GM18519 (cell line): ENCODE results near the gene RANBP2.
A peak's percentile ranks its signal among the peaks of the same experiment; 100 is the strongest.
"Not testable (repeated sequence)": the region's sequence is repeated elsewhere in the genome, so short reads cannot be mapped to it uniquely, and the experiment has no call there.

ENCODE experiments used
- ATAC-seq: cut with Tn5 transposase; IDR thresholded peaks from one replicate; pipeline ENCODE4 v1.9.1; 2021; ENCODE audit warnings: mild to moderate bottlenecking, moderate library complexity; ENCODE audit not compliant: unreplicated experiment, low FRiP score

Gene RANBP2

GRCh38 chr2:108719149-108720044 lies at the start of gene RANBP2:
Gene RANBP2, plus strand, starts transcription at chr2:108719482. Its CDS starts 125 bp downstream, at chr2:108719607.
- peak; percentile 97 for ATAC-seq

GRCh38 chr2:108670282-108670681 lies 49.0 kb upstream of the RANBP2 start:
- not testable (repeated sequence) for ATAC-seq

GRCh38 chr2:108672200-108672805 lies 47.0 kb upstream of the RANBP2 start:
- not testable (repeated sequence) for ATAC-seq

- not testable (repeated sequence) for ATAC-seq
These were observed 42.8 kb upstream of the RANBP2 start for GRCh38 chr2:108676522-108676921.

GRCh38 chr2:108677239-108677744 lies 42.0 kb upstream of the RANBP2 start:
- ATAC-seq: not testable (repeated sequence)

GRCh38 chr2:108678198-108678651 lies 41.1 kb upstream of the RANBP2 start:
- not testable (repeated sequence) for ATAC-seq

- ATAC-seq: not testable (repeated sequence)
These were observed 38.5 kb upstream of the RANBP2 start for GRCh38 chr2:108680805-108681204.

- ATAC-seq: not testable (repeated sequence)
These were observed 30.2 kb upstream of the RANBP2 start for GRCh38 chr2:108688818-108689756.

GRCh38 chr2:108690001-108690400 lies 29.3 kb upstream of the RANBP2 start:
- ATAC-seq: peak; percentile 67

GRCh38 chr2:108691447-108691846 lies 27.8 kb upstream of the RANBP2 start:
- no peak for ATAC-seq

- ATAC-seq: no peak
These were observed 18.1 kb upstream of the RANBP2 start for GRCh38 chr2:108701208-108701607.

- ATAC-seq: no peak
These were observed 17.5 kb upstream of the RANBP2 start for GRCh38 chr2:108701806-108702205.

GRCh38 chr2:108704871-108705270 lies 14.4 kb upstream of the RANBP2 start:
- no peak for ATAC-seq

GRCh38 chr2:108707300-108707699 lies 12.0 kb upstream of the RANBP2 start:
- ATAC-seq: no peak

GRCh38 chr2:108716971-108717370 lies 2.3 kb upstream of the RANBP2 start:
- not testable (repeated sequence) for ATAC-seq

- not testable (repeated sequence) for ATAC-seq
These were observed 6.8 kb downstream of the RANBP2 start for GRCh38 chr2:108726048-108726447.

- ATAC-seq: not testable (repeated sequence)
These were observed 15.4 kb downstream of the RANBP2 start for GRCh38 chr2:108734656-108735055.

- ATAC-seq: not testable (repeated sequence)
These were observed 38.7 kb downstream of the RANBP2 start for GRCh38 chr2:108757973-108758372.

GRCh38 chr2:108762618-108763017 lies 43.3 kb downstream of the RANBP2 start:
- ATAC-seq: not testable (repeated sequence)

- ATAC-seq: not testable (repeated sequence)
These were observed 47.4 kb downstream of the RANBP2 start for GRCh38 chr2:108766671-108767070.
